Measurements from ENCODE around the gene TMEM198.

TMEM198 gene

DNA sequence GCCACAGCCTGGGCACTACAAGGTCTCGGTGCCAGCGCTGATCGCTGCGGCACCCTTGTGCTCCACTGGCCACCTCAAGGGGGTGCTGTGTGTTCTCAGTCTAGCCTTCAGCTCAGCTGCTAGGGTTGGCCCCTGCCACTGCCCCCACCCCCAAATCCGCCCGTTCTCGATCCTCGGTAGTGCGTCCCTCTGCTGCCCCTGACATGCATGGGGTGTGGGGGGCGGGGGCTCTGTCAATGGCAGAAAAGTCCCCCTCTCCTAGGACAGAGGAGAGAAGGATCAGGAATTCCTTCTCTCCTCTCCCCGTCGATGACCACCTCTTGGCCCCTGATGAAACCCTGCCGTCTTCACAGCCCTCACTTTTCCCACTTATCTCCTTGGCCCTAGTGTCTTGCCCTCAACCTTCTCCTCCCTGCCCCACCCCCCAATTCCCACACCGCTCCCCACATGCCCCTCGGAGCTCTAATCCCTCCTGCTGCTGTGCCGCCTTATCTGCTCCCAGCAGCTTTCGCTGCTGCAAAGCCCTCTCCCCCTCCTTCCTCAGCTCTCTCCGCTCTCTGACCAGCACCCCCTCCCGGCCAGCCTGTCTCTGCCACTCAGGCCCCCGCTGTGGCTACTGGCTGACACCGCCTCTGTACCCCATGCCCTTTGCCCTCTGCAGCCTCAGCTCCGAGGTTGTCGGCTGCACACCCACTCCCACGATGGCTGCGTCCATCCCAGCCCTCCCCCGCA lies 33.9 kb upstream of the TMEM198 start:
- DNase-seq: no peak

DNA sequence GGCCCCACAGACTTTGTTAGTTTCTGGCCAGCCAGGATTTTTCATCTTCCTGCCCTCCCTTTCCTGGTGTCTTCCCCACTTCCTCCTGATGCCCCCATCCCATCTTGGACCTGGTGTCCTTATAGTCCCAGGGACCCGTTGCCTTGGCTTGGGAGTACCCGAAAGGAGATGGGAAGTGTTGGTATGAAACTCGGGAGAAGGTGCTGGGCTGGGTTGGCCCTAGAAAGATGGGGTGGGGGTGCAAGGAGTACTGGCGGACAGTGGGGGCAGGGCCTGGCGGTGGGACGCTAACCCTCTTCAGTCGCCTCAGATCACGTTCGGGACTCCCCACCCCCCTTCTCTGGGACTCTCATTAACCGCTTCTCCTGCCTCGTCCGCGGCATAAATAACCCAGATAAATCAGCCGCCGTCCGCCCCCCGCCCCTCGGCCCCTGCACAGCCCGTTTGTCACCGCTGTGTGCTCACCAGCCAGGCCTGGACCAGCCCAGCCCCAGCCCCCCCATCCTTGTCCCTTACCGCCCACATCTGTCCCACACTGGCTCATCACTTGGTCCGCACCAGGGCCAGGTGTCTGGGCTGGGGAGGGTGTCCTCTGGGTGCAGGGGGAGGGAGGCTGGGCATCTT lies 33.2 kb upstream of the TMEM198 start:
- DNase-seq: no peak

DNA sequence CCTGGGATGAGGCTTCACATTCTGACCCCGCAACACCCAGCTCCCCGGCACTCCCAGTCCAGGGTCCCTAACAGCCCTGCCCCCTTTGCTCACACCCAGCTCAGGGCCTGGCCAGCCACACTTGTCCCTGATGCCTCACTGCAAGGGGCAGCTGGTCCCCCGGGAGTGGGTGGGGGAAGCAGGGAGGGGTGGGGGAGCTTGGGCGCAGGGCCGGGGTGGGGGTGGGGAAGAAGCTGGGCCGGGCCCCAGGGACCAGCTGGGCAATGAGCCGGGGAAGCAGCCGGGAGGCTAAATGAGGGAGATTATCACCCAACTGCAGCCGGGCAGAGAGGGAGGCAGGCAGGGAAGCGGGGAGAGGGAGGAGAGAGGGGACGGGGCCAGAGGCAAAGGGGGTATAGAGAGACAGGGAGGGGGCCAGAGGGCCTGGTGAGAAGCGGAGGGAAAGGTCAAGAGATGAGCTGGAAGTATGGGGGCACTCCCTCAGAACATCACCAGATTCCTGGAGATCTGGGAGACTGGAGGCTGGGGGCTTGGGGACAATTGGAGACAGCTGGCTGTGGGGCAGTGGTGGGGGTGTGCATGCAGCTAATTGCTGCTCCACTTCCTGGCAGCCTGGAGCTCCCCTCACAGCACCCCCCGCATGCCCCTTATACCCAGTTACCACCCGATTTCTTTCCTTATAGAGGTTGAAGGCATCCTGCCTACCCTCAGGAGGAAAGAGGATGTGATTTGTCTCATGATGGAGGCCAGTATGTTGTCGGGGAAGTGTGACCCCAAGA lies 32.1 kb upstream of the TMEM198 start:
- DNase-seq: no peak

DNA sequence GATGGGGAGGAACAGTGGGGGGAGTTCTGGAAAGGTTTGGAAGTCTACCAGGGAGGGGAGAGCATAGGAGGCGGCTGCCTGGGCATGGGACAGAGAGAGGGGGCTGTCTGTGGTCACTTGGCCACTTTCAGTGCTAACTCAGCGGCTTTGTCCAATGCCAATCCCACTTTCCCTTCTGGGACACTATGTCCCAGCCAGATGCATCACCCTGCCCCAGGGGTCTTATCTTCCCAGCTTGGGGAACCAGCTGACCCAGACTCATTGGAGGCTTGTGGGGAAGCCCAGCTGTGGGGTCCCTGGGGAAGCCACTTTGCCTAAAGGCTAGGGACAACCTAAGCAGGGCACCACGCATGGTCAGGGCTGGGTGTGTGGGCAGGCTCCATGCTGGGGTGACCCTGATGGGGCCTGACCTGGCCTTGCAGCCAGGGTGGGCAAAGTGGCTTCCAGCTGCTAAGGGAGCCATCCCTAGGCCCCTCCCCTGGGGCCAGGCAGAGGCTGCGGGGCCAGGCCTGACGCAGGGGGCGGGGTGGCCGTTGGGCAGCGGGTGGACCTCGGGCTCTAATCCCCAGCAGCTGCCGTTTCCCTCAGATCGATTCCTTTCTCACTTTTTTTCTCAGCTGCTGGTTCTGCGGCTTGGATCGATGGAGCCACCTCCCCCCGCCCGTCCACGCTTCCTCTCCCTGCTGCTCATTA lies 31.2 kb upstream of the TMEM198 start:
- DNase-seq: no peak

DNA sequence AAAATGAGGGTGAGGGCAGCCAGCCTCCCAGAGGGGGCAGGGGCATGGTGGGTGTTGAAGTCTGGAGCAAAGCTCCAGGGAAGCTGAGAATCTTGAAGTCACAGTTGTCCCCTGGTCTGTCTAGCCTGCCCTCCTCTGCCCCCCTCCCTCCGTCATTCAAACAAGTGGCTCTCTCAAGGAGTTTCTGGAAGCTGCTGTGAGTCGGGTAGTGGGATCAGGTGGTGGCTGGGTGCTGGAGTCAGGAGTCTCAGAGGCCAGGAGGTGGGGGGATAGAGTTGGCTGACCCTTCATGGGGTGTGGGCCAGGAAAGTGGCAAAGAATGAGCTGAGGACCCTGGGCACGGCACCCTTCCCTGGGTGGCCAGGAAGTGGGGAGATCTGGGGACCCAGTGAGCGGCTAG lies 30.0 kb upstream of the TMEM198 start:
- DNase-seq: no peak

DNA sequence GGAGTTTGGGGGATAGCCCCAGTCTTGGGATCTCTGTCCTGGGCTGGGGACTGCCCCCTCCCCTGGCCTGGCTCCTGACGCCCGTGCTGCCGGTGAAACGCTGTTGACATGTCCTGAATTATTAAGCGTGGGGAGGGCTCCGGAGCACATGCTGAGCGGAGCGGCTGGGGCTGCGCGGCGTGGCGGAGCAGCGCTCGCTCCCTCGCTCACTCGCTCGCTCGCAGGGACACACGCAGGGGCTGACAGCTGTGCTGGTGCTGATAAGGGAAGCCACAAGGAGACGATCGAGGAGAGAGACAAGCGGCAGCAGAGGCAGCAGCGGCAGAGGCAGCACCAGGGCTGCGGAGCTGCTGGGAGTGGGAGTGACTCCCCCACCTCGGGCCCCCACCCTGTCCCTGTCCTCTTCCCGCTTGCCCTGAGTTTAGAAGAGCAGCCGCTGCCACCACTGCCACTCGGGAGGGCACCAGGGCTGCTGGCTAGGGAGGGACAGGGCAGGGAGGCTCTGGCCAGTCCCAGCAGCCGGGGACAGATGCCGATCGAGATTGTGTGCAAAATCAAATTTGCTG lies 29.5 kb upstream of the TMEM198 start, which contains the start of gene ASIC4:
ASIC4 (plus strand) TSS at position 287 of the 566 bp plus-strand sequence; CDS start at position 530, 243 bp downstream.
- no peak for DNase-seq

DNA sequence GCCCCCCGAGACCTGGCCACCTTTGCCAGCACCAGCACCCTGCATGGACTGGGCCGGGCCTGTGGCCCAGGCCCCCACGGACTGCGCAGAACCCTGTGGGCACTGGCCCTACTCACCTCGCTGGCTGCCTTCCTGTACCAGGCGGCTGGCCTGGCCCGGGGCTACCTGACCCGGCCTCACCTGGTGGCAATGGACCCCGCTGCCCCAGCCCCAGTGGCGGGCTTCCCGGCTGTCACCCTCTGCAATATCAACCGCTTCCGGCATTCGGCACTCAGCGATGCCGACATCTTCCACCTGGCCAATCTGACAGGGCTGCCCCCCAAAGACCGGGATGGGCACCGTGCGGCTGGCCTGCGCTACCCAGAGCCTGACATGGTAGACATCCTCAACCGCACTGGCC lies 29.0 kb upstream of the TMEM198 start:
- DNase-seq: no peak

DNA sequence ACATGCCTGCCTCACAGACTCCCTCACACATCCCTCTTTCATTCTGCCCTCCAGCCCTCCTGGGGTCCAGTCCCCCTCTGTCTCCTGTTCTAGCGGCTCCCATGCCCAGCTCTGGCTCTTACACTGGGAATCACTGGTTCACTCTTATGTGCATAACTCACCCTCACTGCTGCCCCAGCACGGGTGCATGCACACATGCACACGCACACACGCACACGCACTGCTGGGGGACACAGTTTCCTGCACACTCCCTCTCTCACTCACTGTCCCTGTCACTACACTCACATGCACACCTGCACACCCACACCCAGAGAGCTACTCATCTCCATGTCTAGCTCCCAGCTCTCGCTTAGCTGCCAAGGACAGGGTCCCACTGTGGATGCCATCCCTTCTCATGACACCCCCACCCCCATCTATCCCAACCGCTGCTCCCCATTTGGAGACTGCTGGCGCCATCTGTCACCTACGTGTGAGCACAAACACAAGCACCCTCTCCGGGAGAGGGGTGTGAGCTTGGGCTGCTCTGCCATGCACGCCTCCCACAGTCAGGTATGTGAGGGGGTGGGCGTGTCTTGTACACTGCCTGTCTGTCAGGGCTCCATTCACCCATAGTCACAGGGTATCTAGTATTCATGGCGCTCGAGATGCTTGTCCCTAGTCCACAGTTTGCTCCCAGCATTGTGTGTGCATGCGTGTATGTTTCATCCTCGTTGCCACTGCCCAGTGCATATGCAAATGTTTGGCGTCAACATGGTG lies 27.8 kb upstream of the TMEM198 start:
- DNase-seq: no peak

DNA sequence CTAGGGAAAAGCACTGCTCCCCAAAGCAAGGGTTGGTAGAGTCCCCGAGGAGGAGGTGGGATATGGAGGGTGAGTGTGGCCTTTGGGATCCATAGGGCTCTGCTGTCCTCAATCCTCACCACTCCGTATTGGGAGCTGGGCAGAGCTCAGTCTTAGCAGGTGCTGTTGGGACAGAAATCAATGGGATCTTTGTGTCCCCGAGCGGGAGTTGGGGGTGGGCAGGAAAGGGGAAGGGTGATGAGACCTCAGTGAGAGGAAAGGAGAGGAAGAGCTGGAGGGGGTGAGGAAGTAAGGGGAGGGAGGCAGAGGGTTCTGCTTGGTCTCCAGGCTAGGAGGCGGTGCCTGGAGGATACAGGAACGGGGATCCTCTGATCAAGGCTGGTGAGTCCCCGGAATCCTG lies 26.9 kb upstream of the TMEM198 start:
- no peak for DNase-seq

DNA sequence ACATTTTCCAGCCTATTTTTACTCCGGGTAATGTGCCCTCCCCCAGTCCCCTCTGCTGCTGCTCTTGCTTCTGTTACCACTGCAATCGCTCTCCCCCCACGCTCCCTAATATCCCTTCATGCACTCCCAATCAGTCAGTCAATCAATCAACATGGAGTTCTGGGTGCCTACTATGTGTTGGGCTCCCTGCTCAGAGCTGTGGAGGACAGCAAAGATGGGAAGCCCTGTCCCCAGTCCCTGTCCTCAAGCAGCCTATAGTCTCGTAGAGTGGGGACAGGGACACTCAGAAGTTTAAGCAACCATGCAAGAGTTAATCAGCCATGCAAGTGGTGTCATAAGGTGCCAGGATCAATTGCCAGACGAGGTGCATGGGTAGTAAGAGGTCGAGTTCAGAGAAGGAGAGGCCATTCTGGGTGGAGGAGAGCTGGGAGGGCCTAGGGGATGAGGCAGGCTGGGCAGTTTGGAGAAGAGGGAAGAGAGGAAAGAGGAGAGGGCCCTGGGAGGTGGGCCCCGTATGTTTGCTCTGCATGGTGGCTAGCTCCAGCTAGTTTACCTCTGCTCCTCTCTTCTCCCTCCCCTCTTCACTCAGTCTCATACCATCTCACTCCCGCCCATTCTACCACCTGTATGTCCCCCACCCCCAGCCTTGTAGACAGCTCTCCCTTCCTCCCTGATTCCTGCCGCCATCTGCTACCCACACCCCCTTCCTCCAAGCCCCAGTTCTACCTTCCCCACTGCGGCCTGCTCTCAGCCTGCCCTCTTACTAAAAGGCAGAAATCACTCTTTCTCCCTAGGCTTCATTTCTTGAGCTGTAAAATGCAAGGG lies 25.7 kb upstream of the TMEM198 start:
- DNase-seq: no peak

DNA sequence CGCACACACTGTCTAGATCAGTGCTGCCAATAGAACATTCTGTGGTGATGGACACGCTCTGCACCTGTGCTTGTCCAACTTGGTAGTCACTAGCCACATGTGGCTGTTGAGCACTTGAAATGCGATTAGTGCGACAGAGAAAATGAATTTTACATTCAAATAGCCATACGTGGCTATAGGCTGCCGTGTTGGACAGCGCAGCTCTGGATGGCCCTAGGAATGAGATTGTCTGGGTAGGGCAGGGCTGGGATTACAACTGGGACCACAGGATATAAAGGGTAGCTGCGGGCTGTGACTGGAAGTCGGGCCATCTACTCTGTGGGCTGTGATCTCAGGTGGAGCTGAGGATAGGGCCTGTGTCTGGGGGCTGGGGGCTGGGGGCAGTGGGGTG lies 24.3 kb upstream of the TMEM198 start:
- DNase-seq: no peak

DNA sequence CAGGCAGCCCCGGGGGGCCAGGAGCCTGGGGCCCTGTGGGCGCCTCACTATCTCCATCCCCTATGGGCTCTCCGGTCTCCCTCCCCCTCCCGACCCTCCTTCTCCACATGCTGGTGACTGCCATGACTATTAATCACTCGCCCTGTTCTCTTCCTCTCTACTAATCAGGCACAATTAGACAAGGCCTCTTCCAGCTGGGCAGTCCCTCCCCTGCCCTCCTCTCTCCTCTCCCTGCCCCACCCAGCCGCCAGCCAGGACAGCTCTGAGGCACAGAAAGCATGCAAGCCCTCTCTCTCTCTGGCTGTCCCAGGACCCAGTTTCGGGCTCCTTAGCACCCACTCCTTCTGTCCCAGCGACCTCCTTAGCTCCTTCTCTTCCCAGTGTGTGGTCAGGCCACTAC lies 23.7 kb upstream of the TMEM198 start:
- DNase-seq: no peak

DNA sequence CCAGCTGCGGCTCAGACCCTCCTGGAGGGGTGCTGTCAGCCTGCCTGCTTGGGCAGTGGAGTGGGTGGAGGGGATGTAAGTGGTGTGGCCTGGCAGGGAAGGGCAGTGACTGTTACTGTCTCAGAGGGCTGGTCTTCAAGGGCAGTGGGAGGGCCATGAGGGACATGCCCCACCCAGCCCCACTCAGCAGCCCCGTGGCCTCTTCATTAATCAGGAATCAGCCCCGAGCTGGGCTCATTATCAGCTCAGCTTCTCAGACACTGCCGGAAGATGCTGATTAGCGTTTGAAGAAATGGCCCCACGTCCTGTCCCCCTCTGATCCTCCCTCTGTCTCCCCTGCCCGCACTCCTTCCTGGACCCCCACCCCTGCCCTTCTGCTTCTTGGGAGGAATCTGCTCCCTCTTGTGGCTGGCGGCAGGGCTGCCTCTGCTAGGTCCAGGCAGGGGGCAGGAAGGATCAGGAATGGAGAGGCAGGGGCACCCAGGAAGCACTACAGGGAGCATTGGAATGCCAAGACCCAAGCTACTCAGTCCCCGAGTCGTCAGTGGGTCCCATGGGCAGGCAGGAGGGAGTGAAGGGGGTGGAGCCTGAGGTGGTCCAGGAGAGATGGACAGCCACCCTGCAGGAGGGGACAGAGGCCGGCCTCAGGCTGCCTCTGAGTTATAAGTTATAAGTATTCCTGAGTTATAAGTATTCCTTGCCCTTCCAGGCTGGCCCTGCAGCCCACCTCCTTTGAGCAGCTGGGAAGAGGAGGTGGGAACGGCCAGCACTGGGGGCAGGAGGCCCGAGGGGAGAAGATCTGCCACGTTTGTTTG lies 22.6 kb upstream of the TMEM198 start:
- DNase-seq: no peak

DNA sequence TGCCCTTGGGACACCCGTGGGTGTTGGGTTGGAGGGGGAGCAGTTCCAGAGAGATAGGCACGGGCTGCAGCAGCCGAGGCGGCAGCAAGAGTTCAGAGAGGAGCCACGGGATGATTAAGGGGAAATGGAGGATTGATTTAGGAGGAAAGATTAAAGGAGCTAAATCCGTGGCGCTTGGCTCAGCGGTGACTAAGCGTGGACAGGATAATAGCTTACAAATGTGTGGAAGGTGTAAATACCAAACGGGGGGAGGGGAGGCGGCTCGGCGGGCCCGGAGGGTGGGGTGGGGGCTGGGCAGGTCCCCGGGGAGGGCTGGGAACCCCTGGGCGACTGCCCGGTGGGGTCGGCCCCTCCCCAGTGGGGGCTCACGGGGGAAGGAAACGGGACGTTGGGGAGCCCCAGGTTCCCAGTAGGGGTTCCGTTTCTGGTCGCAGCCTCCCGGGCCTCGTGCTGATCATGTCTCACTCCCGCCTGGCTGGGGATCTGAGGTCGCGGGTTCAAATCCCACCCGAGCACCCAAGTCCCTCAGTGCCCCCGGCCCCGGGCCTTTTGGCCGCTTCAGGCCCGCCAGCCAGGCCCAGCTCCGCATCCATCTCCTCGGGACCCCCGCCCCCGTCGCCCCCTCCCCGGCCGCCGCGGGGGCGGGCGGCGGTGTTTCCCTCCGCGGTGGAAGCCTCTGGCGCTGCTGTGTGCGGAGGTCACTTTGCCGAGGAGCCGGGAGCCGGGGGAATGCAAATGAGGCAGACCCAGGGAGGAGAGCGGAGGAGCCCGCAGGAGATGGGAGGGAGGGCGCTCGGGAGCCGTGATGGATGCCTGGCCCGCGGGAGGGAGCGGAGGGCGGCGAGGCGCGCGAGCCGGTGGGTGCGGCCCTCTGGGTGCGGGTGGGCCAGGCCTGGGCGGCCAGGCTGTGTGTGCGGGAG lies 21.5 kb upstream of the TMEM198 start:
- DNase-seq: no peak

DNA sequence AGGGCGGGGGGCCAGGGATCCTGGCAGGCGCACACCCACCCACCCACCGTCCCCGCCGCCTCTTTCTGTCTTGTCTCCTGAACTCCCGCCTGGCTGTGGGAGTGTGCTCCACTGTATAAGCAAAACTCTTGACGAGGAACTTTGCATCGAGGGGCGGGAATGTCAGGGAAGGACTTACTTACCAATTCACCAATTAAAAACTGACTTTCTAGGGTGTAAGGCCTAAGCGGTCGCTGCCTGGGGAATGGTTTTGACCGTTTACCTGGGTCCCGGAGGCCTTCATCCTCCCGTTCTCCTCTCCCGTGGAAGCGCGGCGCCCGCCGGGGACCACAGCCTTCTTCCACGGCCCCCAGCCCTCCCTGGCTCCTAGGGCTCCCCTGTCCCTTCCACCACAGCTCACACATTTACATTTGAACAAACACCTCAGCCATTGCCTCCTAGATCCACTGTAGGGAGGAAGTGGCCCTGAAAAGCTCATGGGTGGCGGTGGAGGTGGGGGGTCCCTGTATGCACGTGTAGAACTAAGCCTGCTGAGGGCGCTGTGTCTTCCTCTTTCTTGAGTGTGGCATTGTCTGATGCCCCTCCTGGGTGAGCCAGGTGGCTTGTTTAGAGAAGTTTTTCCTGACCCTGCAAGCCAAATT lies 20.7 kb upstream of the TMEM198 start:
- no peak for DNase-seq

DNA sequence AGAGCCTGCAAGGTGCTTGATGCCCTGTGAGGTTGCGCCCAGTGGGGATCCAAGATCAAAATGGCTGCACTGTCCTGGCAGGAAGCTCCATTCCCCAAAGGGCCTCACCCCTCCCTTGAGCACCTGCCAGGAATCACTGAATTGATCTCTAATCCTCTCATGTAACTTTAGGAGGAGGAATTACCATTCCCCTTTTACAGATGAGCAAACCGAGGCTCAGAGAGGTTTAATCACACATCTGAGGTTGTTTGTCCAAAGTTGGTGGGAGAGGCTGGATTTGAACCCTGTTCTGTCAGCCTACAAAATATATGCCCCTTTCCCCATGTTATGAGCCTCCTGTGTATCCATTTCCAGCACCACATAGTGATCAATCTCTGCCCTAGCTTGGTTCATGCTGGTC lies 19.0 kb upstream of the TMEM198 start:
- no peak for DNase-seq

DNA sequence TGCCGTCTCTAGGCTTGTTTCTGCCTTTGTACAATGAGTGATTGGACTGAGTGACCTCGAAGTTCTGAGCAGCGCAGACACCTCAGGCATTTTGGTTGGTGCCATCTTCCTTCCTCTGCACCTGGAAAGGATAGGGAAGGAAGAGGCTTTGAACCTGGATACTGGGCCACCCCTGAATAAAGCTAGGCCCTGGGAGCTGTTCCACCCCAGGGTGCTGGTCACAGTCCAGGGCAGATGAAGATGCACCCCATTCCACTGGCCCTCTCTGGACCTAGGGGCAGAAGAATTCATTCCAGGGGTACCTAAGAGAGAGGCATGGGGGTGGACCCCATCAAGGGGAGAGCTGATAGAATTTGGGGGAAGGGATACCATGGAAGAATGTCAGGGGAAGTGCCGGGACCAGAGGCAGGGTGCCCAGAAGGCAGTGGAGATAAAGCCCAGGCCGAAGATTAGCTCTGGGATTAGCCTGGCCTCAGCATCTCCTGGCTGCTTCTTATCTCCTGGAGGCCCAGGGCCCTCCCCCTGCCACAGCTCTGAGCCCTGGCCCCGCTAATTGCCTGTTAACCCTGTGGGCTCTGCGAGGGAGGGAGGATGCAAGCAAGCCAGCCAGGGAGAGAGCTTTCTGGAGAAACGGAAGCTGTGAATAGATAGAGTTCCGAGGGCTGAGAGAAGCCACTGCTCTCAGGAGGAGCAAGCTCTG lies 18.1 kb upstream of the TMEM198 start:
- DNase-seq: no peak
